PC-3 (cell line): ENCODE data around the gene FAM236D. TPM values are rescaled to one million over a fixed set of nuclear protein-coding genes. Genes with fewer than 3 reads are reported as not detected.
A peak's percentile ranks its signal among the peaks of the same experiment; 100 is the strongest.
"Not testable (repeated sequence)": the region's sequence is repeated elsewhere in the genome, so short reads cannot be mapped to it uniquely, and the experiment has no call there.

Experiments
- ATAC-seq: fragments of 200-7000 bp; cut with Tn5 transposase; 2 replicates; pipeline ENCODE4 v1.9.1; 2020; ENCODE audit warnings: mild to moderate bottlenecking, moderate library complexity
- Bru-seq: library from RNA; stranded (reverse); fragments of 400-500 nt; gene quantifications from one replicate; lab custom pipeline; 2021; lab: Mats Ljungman, UMichigan
- BruChase-seq, 2 experiments: library from RNA; stranded (reverse); fragments of 400-500 nt; gene quantifications; one replicate each; lab custom pipeline; 2021; lab: Mats Ljungman, UMichigan
- BruUV-seq: library from RNA; stranded (reverse); fragments of 400-500 nt; replicated peaks from 2 replicates; lab custom pipeline; 2021; lab: Mats Ljungman, UMichigan
- CTCF ChIA-PET: fragments of 300-600 bp; sonication (Branson Sonifier 250); formaldehyde crosslinking; loops from one replicate; lab custom pipeline; 2022; ENCODE audit warnings: antibody characterized with exemption; lab: Charles Lee
- POLR2A ChIA-PET: fragments of 300-600 bp; sonication (Branson Sonifier 250); formaldehyde crosslinking; loops from one replicate; lab custom pipeline; 2022; ENCODE audit warnings: antibody characterized with exemption; ENCODE audit not compliant: unreplicated experiment; lab: Charles Lee
- DNase-seq: peaks from one replicate; pipeline ENCODE4 v3.0.0-alpha.2; 2015
- H2AFZ ChIP-seq: fragments of 300-600 bp; sonication (generic); 2 replicates; pipeline ENCODE4 v1.6.0; 2016; ENCODE audit warnings: antibody characterized with exemption, low read length
- H3F3A ChIP-seq: fragments of 300-600 bp; sonication (generic); one replicate; pipeline ENCODE4 v1.6.0; 2017; ENCODE audit warnings: antibody characterized with exemption, low read length, control low read depth, mild to moderate bottlenecking; ENCODE audit not compliant: unreplicated experiment
- H3K27ac ChIP-seq: fragments of 300-600 bp; sonication (generic); 2 replicates; pipeline ENCODE4 v1.5.1; 2016; ENCODE audit warnings: mild to moderate bottlenecking, low read length
- H3K27me3 ChIP-seq: fragments of 300-600 bp; sonication (generic); 2 replicates; pipeline ENCODE4 v1.6.1; 2016; ENCODE audit warnings: low read length, mixed read lengths
- H3K36me3 ChIP-seq: fragments of 300-600 bp; sonication (generic); 2 replicates; pipeline ENCODE4 v1.6.1; 2016; ENCODE audit warnings: low read depth, mixed run types, low read length, mixed read lengths
- H3K4me1 ChIP-seq: fragments of 300-600 bp; sonication (generic); 2 replicates; pipeline ENCODE4 v1.5.1; 2016; ENCODE audit warnings: low read length; ENCODE audit not compliant: insufficient read depth
- H3K4me2 ChIP-seq: fragments of 300-600 bp; sonication (generic); 2 replicates; pipeline ENCODE4 v1.6.0; 2016; ENCODE audit warnings: low read length
- H3K4me3 ChIP-seq: fragments of 300-600 bp; sonication (generic); 2 replicates; pipeline ENCODE4 v1.5.1; 2016; ENCODE audit warnings: mild to moderate bottlenecking, low read length, mixed read lengths
- H3K79me2 ChIP-seq: fragments of 300-600 bp; sonication (generic); 2 replicates; pipeline ENCODE4 v1.6.1; 2017; ENCODE audit warnings: low read length, mixed read lengths
- H3K9ac ChIP-seq: fragments of 300-600 bp; sonication (generic); 2 replicates; pipeline ENCODE4 v1.6.0; 2016; ENCODE audit warnings: mild to moderate bottlenecking, low read length
- H3K9me2 ChIP-seq: fragments of 300-600 bp; sonication (generic); replicated peaks from 2 replicates; pipeline ENCODE4 v1.6.1; 2016; ENCODE audit warnings: mixed run types, low read length, mixed read lengths
- H3K9me3 ChIP-seq: fragments of 300-600 bp; sonication (generic); 2 replicates; pipeline ENCODE4 v1.6.1; 2016; ENCODE audit warnings: low read length, mixed read lengths
- H4K20me1 ChIP-seq: fragments of 300-600 bp; sonication (generic); 2 replicates; pipeline ENCODE4 v1.6.1; 2016; ENCODE audit warnings: low read length, mixed read lengths
- intact Hi-C: fragments of 100-400 bp; cut with micrococcal nuclease; formaldehyde crosslinking; loops from 2 replicates; pipeline ENCODE4 v1.9.0; 2023
- long read RNA-seq: library from polyadenylated mRNA; unstranded; transcript quantifications from one replicate; pipeline ENCODE4 v2.0.0, GENCODE V29; 2021; ENCODE audit not compliant: unreplicated experiment
- total RNA-seq: library from RNA; depleted of rRNA; stranded (reverse); fragments of >200 nt; gene quantifications from 2 replicates; pipeline ENCODE4 v1.2.3, GENCODE V29; 2014; rRNA removed

The FAM236D gene
- total RNA-seq = not detected in 2 replicates
- Bru-seq, nascent RNA = not detected
- BruChase-seq, experiment 1, labeled RNA remaining after a 6-hour chase = not detected
- BruChase-seq, experiment 2, labeled RNA remaining after a 2-hour chase = not detected
- long read RNA-seq = 0 reads

DNA sequence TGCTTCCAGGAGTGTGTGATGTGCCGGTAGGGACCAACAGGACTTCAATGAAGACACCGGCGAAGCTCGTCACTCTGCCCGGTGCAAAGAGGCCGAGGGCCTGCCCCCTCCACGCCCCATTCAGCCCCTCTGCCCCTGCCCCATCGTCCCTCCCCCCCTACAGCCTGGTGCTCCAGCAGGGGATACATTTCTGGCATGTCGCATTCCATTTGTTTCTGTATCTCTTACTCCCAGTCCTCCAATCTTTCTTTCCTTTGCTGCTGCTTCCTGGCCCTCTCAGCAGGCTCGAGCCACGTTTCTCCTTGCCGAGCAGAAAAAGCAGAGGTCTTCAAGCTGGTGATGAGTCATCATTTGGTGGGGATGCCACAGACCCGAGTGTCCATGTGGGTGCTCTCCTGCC, at the start of gene FAM236D:
Gene FAM236D (minus strand): TSS at position 101 of the 400 bp plus-strand sequence. CDS start 100 bp downstream, at position 1.
- CTCF ChIA-PET, H3K27ac ChIP-seq, POLR2A ChIA-PET: not testable (repeated sequence)

DNA sequence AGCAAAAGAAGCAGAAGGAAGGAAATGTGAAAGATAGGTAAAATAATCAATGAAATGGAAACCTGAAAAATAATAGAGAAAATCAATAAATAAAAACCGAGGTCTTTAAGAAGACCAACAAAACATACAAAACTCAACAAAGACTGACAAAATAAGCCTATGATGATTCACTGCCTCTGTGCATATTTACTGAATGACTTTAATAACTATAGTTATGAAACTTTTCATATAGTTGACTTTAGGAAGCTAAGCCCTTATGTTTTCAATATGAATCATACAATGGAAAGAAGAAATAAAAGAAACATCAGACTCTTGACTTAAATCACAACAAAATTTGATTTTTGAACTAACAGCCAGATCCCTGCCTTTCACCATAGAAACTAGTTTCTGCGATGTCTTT, 29.5 kb upstream of the FAM236D start:
- ATAC-seq = peak; percentile 81
- CTCF ChIA-PET, intact Hi-C loops, H3K9me3 ChIP-seq, H3K4me1 ChIP-seq, DNase-seq, POLR2A ChIA-PET, H3K9me2 ChIP-seq, H3K79me2 ChIP-seq, H4K20me1 ChIP-seq, H3K36me3 ChIP-seq, H3F3A ChIP-seq, H3K4me3 ChIP-seq, H3K27ac ChIP-seq, H3K4me2 ChIP-seq, H3K9ac ChIP-seq, BruUV-seq, H2AFZ ChIP-seq, H3K27me3 ChIP-seq: not testable (repeated sequence)

More for the DNA sequence above, at the start of gene FAM236D:
- H3K27me3 ChIP-seq, H3K9ac ChIP-seq, H3K36me3 ChIP-seq, intact Hi-C loops, H3K9me3 ChIP-seq, ATAC-seq, H4K20me1 ChIP-seq, DNase-seq, H3F3A ChIP-seq, H3K4me3 ChIP-seq, BruUV-seq, H3K79me2 ChIP-seq, H2AFZ ChIP-seq, H3K4me1 ChIP-seq, H3K4me2 ChIP-seq, H3K9me2 ChIP-seq: not testable (repeated sequence)

DNA sequence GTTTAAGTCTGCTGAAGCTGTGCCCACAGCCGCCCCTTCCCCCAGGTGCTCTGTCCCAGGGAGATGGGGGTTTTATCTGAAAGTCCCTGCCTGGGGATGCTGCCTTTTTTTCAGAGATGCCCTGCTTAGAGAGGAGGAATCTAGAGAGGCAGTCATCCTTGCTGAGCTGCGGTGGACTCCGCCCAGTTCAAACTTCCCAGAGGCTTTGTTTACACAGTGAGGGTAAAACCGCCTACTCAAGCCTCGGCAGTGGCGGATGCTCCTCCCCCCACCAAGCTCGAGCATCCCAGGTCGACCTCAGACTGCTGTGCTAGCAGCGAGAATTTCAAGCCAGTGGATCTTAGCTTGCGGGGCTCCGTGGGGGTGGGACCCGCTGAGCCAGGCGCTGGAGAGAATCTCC, 22.7 kb upstream of the FAM236D start:
- CTCF ChIA-PET = not testable (repeated sequence)

DNA sequence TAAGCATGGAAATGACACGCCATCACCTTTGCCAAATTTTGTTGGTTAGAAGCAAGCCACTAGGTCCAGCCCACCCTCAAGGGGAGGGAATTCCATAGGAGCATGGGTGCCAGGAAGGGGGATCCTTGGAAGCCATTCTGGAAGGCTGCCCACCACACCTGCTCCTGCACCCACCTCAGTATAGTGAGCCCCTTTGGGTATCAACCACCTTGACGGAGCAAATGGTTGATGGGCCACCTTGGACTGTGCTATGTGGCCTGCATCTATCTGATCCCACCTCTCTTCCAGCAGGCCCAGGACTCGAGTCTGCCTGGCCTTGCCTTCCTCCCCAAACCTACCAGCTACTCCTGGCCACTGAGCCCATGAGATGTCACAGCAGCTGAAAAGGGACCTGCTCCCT, 17.6 kb downstream of the FAM236D start:
- H3F3A ChIP-seq, H3K4me2 ChIP-seq, H3K9ac ChIP-seq, H3K79me2 ChIP-seq, ATAC-seq, H3K4me3 ChIP-seq, BruUV-seq, H3K9me2 ChIP-seq, H3K4me1 ChIP-seq, H3K9me3 ChIP-seq, intact Hi-C loops, CTCF ChIA-PET, POLR2A ChIA-PET, DNase-seq, H4K20me1 ChIP-seq, H3K36me3 ChIP-seq, H3K27ac ChIP-seq, H2AFZ ChIP-seq, H3K27me3 ChIP-seq: not testable (repeated sequence)

More for the DNA sequence above, 22.7 kb upstream of the FAM236D start:
- intact Hi-C loops, H3K9me2 ChIP-seq, H3K27me3 ChIP-seq, H3K4me2 ChIP-seq, H3K36me3 ChIP-seq, H4K20me1 ChIP-seq, POLR2A ChIA-PET, H3K79me2 ChIP-seq, H3K4me3 ChIP-seq, BruUV-seq, DNase-seq, H3K9ac ChIP-seq, H3K4me1 ChIP-seq, H2AFZ ChIP-seq, H3F3A ChIP-seq, H3K9me3 ChIP-seq, H3K27ac ChIP-seq: not testable (repeated sequence)
- peak; percentile 75; the same call in 1 of the 2 replicates for ATAC-seq

DNA sequence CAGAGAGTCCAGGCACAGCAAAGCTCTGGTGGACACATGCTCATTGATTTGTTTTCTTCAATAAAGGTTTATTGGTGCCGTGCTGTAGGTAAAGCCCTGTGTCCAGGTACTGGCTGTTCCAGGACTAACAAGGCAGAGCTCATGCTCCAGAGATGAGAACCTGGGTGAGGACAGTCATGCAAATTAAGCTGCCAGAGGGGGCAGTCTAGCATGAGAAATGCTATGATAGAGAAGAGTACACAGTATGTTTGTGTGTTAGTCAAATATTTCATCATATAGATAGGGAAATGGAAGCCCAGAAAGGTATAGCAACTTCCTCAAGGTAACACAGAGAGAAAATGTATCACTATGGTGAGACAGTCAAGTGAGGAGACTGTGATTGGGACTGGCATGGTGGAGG, 19.9 kb downstream of the FAM236D start:
- DNase-seq, H3K4me2 ChIP-seq, H3K36me3 ChIP-seq, CTCF ChIA-PET, H3K27ac ChIP-seq, H3K4me3 ChIP-seq, intact Hi-C loops, H3K79me2 ChIP-seq, POLR2A ChIA-PET, H3K27me3 ChIP-seq, H3F3A ChIP-seq, BruUV-seq, H3K9me3 ChIP-seq, H3K9ac ChIP-seq, H3K4me1 ChIP-seq, H3K9me2 ChIP-seq, H4K20me1 ChIP-seq, H2AFZ ChIP-seq: not testable (repeated sequence)
- ATAC-seq = peak; percentile 60

DNA sequence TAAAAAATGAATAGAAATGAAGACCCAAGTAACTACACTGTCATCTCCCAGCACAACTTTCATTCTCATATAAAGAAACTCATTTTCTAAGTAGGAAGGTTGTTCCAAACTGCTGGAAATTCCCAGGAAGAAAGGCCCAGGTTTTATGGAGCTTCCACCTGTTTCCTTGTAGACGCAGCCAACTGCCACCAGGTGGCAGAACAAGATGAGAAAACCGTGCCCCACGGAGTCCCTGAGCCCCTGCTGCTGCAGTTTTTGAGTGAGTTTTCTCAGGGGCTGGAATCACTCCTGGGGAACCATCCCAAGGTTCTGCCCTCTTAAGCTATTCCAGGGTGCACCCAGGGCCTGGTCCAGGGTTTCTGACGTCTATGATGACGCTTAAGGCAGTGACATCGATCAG, 24.0 kb downstream of the FAM236D start:
- H3K4me2 ChIP-seq, POLR2A ChIA-PET, intact Hi-C loops, H3K9me3 ChIP-seq, H3K9me2 ChIP-seq, H4K20me1 ChIP-seq, H3K9ac ChIP-seq, H3K36me3 ChIP-seq, H3F3A ChIP-seq, H3K27me3 ChIP-seq, H3K79me2 ChIP-seq, DNase-seq, CTCF ChIA-PET, H3K4me3 ChIP-seq, H2AFZ ChIP-seq, H3K4me1 ChIP-seq, BruUV-seq, H3K27ac ChIP-seq: not testable (repeated sequence)
- peak; percentile 70 for ATAC-seq
